HG02981 (cell line): Measurements from ENCODE around the gene PXMP4.

ENCODE experiments used
- ATAC-seq: cut with Tn5 transposase; IDR thresholded peaks from one replicate; pipeline ENCODE4 v1.9.1; 2021; ENCODE audit warnings: mild to moderate bottlenecking, moderate library complexity; ENCODE audit not compliant: unreplicated experiment

The PXMP4 gene

DNA sequence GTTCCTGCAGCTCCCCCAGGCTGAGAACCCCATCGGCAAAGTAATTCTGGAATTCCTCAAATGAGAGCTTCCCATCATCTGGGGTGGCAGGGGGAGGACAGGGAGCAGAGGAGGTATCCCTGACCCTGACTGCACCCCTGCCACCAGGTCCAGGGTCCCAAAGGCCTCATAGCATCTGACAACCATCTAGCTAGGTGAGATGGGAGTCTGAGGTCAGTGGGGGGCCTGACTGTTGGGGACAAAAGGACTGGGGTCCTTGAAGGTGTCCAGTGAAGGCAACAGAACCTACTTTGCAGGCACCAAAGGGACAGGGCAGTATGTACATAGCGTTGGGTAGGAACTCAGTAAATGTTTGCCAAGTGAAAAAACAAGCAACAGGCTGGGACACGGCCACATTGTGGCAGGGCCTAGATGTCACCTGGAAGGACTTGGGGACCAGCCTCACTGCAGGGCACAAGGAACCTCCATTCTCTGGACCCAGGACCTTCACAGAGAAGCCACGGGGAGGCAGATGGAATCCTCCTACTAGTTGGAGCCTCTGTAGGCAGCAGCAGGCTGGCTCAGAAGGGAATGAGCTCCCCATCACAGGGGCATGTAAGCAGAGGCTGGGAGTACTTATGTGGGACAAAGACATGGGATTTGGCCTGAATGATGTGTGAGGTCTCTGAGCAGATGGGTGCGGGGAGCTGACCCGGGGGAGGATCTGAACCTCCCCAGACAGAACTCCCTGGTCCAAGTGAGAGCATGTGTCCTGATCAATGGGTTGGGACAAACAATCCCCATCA lies 49.2 kb downstream of the PXMP4 start:
- ATAC-seq, result no peak

- no peak for ATAC-seq
Measured at GRCh38 chr20:33669873-33670640, 50.1 kb downstream of the PXMP4 start.

GRCh38 chr20:33669224-33669623 lies 50.9 kb downstream of the PXMP4 start:
- no peak for ATAC-seq

DNA sequence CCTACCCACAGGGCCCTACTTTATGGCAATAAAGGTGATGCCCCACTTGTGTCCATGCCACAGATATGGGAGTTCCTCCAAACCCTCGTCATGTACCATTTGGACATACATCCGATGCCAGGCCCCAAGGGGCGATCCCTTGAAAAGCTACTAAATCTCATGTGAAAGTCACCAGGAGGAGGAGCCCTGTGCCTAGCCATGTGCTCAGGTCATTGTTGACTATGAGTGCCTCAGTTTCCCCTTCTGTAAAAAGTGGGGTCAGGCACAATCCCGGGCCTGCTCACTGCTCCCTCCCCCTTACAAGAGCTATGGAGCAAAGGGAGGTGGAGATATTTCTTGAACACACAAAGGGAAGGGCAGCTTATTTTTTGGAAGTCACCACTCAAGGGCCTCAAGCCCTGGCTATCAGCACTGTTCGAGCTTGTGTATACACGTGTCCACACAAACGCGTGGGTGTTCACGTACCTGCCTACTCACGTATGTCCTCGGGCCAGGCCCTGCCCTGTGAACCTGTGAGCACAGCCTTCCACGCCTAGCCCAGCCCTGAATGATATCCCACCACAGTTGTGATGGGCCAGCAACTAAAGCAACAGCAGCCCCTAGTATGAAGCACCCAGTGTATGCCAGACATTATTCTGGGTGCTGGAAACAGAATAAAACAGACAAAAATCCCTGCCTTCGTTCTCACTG lies 51.5 kb downstream of the PXMP4 start:
- no peak for ATAC-seq

DNA sequence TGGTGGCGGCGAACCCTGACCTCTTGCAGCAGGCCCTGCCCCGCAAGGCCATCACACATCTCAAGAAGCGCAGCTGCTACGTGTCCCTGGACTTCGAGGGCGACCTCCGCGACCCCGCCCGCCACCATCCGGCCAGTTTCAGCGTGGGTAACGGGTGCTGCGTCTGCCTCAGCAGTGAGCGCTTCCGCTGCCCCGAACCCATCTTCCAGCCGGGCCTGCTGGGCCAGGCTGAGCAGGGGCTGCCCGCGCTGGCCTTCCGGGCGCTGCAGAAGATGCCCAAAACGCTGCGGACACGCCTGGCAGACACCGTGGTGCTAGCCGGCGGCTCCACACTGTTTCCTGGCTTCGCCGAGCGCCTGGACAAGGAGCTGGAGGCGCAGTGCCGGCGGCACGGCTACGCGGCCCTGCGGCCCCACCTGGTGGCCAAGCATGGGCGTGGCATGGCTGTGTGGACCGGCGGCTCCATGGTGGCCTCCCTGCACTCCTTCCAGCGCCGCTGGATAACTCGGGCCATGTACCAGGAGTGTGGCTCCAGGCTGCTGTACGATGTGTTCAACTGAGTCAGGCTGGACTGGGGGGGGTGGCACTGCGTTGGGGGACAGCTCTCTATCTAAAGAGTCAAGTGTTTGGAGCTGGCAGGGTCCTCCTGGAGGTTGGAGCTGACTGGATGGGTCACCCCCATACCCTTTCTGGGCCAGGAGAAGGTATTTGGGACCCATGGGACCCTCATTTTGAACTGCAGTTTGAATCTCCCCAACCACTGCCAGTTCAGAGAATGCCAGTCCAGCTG lies 52.2 kb downstream of the PXMP4 start:
- ATAC-seq, result no peak

- no peak for ATAC-seq
Measured at GRCh38 chr20:33667245-33667675, 52.9 kb downstream of the PXMP4 start.

GRCh38 chr20:33666293-33667244 lies 53.5 kb downstream of the PXMP4 start, which contains the start of gene ACTL10:
Gene ACTL10, plus strand, starts transcription at chr20:33666943. Its CDS starts 555 bp downstream, at chr20:33667498.
- peak; percentile 56 for ATAC-seq

- no peak for ATAC-seq
Measured at GRCh38 chr20:33664762-33665144, 55.4 kb downstream of the PXMP4 start.

DNA sequence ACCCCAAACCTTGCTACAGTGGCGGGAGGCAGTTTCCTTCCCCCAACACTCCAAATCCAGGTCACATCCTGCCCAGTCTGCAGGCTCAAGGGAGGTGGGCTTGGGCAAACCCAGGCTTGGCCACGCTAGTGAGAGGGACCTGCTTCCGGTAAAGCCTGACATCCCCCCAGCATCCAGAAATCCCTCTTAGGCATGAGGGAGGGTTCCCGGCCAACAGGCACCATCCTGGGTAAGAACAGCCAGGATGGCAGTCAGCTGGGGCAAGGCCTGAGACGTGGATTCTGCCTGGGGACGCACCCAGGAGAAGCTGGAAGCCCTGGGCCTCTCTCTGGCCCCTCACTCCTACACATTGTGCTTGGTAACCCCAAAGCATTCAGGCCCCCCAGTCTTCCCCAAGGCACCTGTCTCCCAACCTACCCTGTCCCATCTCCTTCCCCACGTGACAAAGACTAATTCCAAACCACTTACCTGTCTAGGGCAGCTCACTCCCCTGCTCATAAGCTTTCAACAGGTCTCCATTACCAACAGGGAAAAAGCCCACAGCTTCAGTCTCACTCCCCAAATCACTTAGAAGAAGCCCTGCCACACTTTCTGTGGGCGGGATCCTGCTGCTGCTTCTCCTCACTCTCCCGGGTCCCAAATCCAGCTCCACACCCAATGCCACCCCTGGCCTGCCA lies 55.9 kb downstream of the PXMP4 start:
- no peak for ATAC-seq

DNA sequence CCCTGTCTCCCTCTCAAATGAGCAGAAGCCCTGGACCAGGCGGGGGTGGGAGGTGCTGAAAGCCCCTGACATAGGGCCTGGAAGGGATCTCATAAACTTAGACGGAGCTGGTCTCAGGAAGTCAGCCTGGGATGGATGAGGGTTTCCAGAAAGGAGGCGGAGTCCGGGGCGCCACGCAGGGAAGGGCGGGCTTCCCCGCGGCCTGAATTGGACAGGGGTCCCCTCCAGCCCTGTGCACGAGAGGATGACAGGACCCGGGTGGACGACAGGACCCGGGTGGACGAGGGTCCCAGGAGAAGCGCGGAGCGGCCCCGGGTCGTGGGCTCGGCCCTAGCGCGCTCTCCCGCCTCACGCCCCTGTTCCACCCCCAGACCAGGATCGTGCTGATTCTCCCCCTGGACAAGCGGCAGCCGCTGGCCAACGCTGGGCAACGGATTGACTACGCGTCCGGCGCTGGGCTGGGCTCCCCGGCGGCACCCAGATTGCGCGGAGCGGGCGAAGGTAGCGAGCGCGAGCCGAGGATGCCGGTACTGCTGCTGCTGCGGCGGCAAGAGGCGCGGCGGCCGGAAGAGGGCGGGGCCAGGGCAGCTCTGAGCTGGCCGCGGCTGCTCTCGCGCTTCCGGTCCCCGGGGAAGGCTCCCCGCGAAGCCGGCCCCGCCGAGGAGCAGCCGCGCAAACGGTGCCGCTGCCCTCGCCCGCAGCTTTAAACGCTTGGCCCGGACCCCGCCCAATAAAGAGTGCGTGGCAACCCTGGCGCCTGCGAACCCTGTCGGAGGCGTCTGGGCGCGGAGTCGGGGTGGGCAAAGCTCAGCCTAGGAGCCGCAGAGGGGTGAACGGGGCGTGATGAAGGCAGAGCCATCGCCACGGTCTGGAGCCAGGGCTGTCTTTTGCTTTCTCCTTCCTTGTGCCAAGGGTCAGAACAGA lies 56.7 kb downstream of the PXMP4 start:
- no peak for ATAC-seq

- no peak for ATAC-seq
Measured at GRCh38 chr20:33662172-33662571, 57.9 kb downstream of the PXMP4 start, which contains the start of gene C20orf144. Gene C20orf144, plus strand, starts transcription at chr20:33662327. Its CDS starts 19 bp downstream, at chr20:33662346.

DNA sequence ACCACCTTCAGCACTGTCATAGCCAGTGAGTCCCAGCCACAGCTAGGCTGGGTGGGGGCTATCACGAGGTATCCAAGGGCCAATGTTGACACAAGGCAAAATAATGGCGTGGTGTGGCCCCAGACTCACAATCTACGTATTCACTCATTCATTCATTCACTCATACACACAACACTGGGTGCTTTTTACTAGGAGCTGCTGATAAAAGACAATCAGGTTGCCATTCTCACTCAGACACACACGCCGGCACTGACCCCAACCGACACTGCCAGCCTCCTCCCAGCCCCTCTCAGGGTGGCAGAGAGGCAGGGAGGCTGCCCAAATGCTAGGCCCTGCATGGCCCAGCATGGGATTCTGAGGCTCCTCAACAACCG lies 59.4 kb downstream of the PXMP4 start:
- no peak for ATAC-seq

DNA sequence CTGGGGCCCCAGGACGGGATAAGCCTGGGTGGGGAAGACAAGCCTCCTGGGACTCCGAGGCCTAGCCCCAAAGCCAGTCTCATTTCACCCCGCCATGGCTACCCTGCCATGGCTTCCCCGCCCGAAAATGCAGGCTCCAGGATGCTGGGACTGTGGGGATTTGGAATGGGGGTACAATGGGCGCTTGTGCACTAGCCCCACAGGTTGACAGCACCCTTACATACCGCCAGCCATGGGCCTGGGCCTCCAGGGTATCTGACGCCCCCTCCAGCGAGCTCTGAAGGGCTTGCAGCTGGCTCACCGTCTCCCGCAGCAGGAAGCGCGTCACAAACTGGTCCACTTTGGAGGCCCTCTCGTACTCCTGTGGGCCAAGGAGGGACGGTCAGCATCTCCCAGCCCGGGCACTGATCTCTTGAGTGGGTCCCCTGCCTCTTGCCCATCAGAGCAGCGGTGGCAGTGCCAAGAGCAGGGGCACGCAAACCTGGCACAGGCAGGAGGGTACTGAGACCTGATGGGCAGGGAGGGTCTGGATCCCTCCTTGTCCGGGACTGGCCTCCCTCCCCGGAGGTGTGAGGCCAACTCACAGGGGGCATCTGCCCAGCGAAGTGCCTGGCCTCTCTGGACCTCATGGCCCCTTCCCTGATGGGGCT lies 60.0 kb downstream of the PXMP4 start:
- no peak for ATAC-seq

DNA sequence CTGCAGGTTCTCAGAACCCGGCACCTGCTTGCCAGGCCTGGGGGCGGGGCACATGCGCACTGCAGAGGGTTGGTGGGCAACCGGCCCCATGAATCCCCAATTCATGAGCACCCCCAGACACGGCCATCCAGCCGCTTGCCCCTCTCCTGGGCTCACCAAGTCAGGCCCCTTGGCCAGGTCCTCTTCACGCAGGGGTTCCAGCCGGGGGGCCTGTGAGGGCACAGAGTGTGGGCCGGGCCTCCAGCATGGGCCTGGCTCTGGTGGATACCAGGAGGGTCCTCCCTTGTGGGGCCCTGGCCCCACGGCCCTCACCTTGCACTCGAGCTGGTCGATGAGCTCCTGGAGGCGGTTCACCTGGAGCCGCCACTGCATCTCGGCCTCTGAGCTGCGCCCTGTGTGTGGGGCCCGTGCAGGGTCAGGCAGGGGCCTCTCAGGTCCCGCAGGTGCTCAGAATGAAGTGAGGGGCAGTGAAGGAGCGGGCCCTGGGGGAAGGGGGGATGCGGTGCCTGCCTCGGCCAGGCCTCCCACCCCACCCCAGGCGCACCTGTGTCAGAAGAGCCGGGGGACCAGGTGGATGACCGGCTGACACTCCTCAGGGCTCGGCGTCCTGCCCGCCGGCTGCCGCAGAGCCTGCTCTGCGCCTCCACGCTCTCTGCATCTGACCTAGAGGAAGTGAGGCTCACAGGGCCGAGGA lies 60.6 kb downstream of the PXMP4 start:
- no peak for ATAC-seq

- ATAC-seq, result no peak
Measured at GRCh38 chr20:33658929-33659328, 61.2 kb downstream of the PXMP4 start.

DNA sequence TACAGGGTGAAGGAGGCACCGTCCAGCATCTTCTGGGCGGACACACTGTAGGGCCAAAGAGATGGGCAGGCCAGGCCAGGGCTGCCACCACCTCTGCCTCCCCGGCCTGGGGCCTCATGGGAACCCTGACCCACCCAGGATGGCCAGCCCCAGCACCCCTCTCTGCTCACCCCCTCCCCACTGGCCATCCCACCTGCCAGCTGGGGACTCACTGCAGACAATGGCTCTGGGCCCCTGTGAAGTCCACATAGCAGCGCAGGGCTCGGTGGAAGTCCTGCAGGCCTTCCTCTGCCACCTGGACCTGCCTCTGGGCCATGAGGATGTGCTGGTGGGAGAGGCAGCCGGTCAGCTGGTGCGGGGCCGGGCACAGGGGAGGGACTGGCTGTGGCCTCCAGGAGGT lies 61.6 kb downstream of the PXMP4 start:
- ATAC-seq, result no peak

- no peak for ATAC-seq
Measured at GRCh38 chr20:33657704-33658095, 62.4 kb downstream of the PXMP4 start.
